Ishikawa (cell line): ENCODE measurements around the gene MKRN1.

Source experiments
- EP300 ChIP-seq: IDR thresholded peaks from 2 replicates; pipeline ENCODE4 v1.6.1; 2012; ENCODE audit warnings: borderline replicate concordance
- RAD21 ChIP-seq: IDR thresholded peaks from 2 replicates; pipeline ENCODE4 v1.6.1; 2012; ENCODE audit warnings: low read depth
- YY1 ChIP-seq: IDR thresholded peaks from 2 replicates; pipeline ENCODE4 v1.6.1; 2012; ENCODE audit warnings: low read depth

DNA sequence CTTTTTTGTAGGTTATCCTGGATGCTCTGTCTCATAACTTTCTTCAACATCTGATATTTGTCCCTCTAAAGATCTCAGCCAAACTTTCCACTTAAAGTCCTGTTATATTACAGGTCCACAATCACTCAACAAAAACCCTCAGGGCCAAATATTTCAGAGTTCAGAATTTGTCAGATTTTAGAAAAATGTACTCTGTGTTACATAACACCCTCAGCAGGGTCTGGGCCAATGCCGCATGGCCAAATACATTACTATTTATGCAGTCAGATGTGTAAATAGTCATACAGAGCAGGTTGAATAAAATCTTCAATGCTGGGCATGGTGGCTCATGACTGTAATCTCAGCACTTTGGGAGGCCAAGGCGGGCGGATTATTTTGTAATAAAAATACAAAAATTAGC lies 63.9 kb downstream of the MKRN1 start:
- no peak for TF ChIP-seq RAD21
- TF ChIP-seq YY1: no peak
- TF ChIP-seq EP300: no peak
